ENCODE results near the gene HCFC1R1.
"Not testable (repeated sequence)": the region's sequence is repeated elsewhere in the genome, so short reads cannot be mapped to it uniquely, and the experiment has no call there.

Gene HCFC1R1

GRCh38 chr16:3057181-3058138 lies 33.7 kb upstream of the HCFC1R1 start:
- H3K9me3 ChIP-seq (ENCODE audit: severe bottlenecking), result no peaks in the 10 kb centered on the region
- H3K27me3 ChIP-seq (ENCODE audit: insufficient read depth, low read depth, severe bottlenecking), result no peaks in the 10 kb centered on the region
- H3K27ac ChIP-seq, result no peak overlapping the region
- H3K36me3 ChIP-seq, result no peaks in the 10 kb centered on the region
- no peak overlapping the region for H3K4me3 ChIP-seq (ENCODE audit: low read depth, low read length)
- no peak for DNase-seq
- TF ChIP-seq, protein P1, sequence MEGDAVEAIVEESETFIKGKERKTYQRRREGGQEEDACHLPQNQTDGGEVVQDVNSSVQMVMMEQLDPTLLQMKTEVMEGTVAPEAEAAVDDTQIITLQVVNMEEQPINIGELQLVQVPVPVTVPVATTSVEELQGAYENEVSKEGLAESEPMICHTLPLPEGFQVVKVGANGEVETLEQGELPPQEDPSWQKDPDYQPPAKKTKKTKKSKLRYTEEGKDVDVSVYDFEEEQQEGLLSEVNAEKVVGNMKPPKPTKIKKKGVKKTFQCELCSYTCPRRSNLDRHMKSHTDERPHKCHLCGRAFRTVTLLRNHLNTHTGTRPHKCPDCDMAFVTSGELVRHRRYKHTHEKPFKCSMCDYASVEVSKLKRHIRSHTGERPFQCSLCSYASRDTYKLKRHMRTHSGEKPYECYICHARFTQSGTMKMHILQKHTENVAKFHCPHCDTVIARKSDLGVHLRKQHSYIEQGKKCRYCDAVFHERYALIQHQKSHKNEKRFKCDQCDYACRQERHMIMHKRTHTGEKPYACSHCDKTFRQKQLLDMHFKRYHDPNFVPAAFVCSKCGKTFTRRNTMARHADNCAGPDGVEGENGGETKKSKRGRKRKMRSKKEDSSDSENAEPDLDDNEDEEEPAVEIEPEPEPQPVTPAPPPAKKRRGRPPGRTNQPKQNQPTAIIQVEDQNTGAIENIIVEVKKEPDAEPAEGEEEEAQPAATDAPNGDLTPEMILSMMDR (IDR thresholded peaks at IDR 0.05; ENCODE audit: low read depth, low read length), result no peak

- Histone ChIP-seq H3K4me3 (ENCODE audit: low read depth, low read length) (no peak overlapping the region), H3K36me3 (no peaks in the 10 kb centered on the region), H3K9me3 (ENCODE audit: severe bottlenecking) (no peaks in the 10 kb centered on the region), H3K27me3 (ENCODE audit: insufficient read depth, low read depth, severe bottlenecking) (no peaks in the 10 kb centered on the region), H3K27ac (no peak overlapping the region)
- DNase-seq, result no peak
- TF ChIP-seq, protein P1 (IDR thresholded peaks at IDR 0.05; ENCODE audit: low read depth, low read length), result no peak
These were observed 32.8 kb upstream of the HCFC1R1 start for GRCh38 chr16:3056336-3057180.

DNA sequence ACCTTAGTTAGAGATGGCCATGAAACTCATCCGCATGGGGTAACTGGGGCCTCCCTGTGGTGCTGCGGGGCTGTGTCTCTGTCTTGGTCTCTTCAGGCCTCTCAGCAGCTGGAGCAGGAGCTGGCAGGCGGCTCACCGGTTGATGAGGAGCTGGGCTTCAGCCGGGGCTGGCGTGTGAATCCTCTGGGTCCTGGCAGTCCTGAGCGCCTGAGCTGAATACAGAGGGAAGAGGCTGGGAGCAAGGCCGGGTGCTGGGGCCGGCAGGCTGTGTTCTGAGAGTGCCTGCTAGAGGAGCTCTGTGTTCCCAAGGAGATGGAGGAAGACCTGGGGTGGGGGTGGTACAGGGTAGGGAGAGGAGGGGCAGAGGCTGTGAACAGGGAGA lies 32.0 kb upstream of the HCFC1R1 start:
- not testable (repeated sequence) for H3K27me3 ChIP-seq (ENCODE audit: insufficient read depth, low read depth, severe bottlenecking); H3K36me3 ChIP-seq; H3K4me3 ChIP-seq (ENCODE audit: low read depth, low read length); H3K27ac ChIP-seq; H3K9me3 ChIP-seq (ENCODE audit: severe bottlenecking); DNase-seq

DNA sequence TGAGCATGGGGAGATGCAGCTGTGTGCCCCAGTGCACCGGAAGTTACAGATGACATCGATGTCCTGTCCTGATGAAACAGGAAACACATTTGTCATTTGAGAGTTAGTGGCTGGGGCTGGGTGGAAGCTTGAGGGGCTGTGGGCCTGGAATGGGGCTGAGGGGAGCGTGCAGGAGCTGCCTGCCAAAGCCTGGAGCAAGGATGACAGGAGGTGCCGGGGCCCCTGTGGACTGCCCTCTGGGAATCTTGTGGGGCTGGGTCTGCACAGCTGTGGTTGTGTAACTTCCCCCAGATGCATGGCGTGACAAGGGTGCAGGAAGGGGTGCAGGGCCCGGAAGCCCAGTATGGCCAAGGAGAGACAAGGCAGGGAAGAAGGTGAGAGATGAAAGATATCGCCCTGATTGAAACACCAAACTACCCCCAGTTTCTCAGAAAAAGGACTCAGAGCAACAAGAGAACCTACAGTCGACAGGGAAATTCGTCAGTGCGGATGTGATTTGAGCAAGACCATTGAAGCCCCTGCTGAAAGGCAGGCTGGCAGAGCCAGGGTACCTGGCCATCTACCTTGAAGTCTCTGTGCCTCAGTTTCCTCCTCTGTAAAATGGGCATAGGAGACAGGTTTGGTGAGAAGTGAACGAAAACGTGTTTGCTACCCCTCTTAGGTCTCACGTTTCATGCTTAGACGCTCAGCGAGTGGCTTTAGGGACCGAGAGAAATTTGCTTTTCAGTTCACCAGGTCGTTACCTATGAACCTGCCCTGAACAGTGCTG lies 31.4 kb upstream of the HCFC1R1 start:
- TF ChIP-seq, protein P1 (IDR thresholded peaks at IDR 0.05; ENCODE audit: low read depth, low read length), result no peak
- no peaks in the 10 kb centered on the region for H3K27me3 ChIP-seq (ENCODE audit: insufficient read depth, low read depth, severe bottlenecking)
- H3K27ac ChIP-seq, result no peak overlapping the region
- no peaks in the 10 kb centered on the region for H3K9me3 ChIP-seq (ENCODE audit: severe bottlenecking)
- no peaks in the 10 kb centered on the region for H3K36me3 ChIP-seq
- DNase-seq, result no peak
- H3K4me3 ChIP-seq (ENCODE audit: low read depth, low read length), result no peak overlapping the region

DNA sequence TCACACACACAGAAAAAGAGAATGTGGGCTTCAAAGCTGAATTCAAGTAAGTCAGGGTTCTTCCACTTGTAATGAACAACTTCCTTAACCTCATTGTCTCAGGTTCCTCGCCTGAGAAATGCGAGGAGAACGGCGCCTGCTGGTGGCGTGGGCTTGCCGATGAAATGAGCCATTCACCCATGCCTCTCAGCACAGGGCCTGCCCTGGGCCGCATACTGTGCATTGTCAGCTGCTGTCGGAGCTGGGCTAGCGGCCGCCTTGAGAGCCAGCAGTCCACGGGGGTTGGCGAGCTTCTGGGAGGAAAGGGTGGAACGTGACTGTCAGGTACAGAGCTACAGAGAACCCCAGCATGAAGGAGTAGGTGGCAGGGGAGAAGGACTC lies 29.6 kb upstream of the HCFC1R1 start:
- H3K4me3 ChIP-seq (ENCODE audit: low read depth, low read length); H3K9me3 ChIP-seq (ENCODE audit: severe bottlenecking); H3K27me3 ChIP-seq (ENCODE audit: insufficient read depth, low read depth, severe bottlenecking); DNase-seq; H3K36me3 ChIP-seq; H3K27ac ChIP-seq: not testable (repeated sequence)
- TF ChIP-seq, protein P1 (IDR thresholded peaks at IDR 0.05; ENCODE audit: low read depth, low read length), result 0 out of 2 replicates have a peak, but pooled peaks have one; percentile 7

GRCh38 chr16:3052571-3053329 lies 29.0 kb upstream of the HCFC1R1 start:
- not testable (repeated sequence) for DNase-seq; H3K36me3 ChIP-seq; H3K27ac ChIP-seq; H3K4me3 ChIP-seq (ENCODE audit: low read depth, low read length); H3K9me3 ChIP-seq (ENCODE audit: severe bottlenecking)
- peaks cover 14% of the 10 kb centered on the region for H3K27me3 ChIP-seq (ENCODE audit: insufficient read depth, low read depth, severe bottlenecking)
